ENCODE results near the gene TRAK1. TPM values are rescaled to one million over a fixed set of nuclear protein-coding genes. Genes with fewer than 3 reads are reported as not detected.

The TRAK1 gene
- total RNA-seq, 1 donor from 2014 or later: 41.7 TPM

- H3K4me3 ChIP-seq (ENCODE audit: low read depth, low read length): no peak overlapping the region
- no peaks in the 10 kb centered on the region for H3K27me3 ChIP-seq (ENCODE audit: control insufficient read depth, insufficient read depth, low read length)
- no peak for DNase-seq (ENCODE audit: low read depth)
- H3K36me3 ChIP-seq (ENCODE audit: control insufficient read depth, insufficient read depth, low read length): no peaks in the 10 kb centered on the region
- no peak for TF ChIP-seq CTCF (IDR thresholded peaks at IDR 0.05; ENCODE audit: insufficient read depth, low read length, poor library complexity, severe bottlenecking)
These were observed 165.1 kb downstream of the TRAK1 start for GRCh38 chr3:42256135-42256819.

GRCh38 chr3:42257007-42257406 is 165.8 kb downstream of the TRAK1 start:
- peaks cover 2% of the 10 kb centered on the region for H3K27me3 ChIP-seq (ENCODE audit: control insufficient read depth, insufficient read depth, low read length)
- no peak for DNase-seq (ENCODE audit: low read depth)
- H3K4me3 ChIP-seq (ENCODE audit: low read depth, low read length): no peak overlapping the region
- TF ChIP-seq CTCF (IDR thresholded peaks at IDR 0.05; ENCODE audit: insufficient read depth, low read length, poor library complexity, severe bottlenecking): no peak
- H3K36me3 ChIP-seq (ENCODE audit: control insufficient read depth, insufficient read depth, low read length): no peaks in the 10 kb centered on the region

GRCh38 chr3:42262525-42262924 is 171.4 kb downstream of the TRAK1 start:
- no peak for TF ChIP-seq CTCF (IDR thresholded peaks at IDR 0.05; ENCODE audit: insufficient read depth, low read length, poor library complexity, severe bottlenecking)
- no peaks in the 10 kb centered on the region for H3K36me3 ChIP-seq (ENCODE audit: control insufficient read depth, insufficient read depth, low read length)
- DNase-seq (ENCODE audit: low read depth): no peak
- H3K4me3 ChIP-seq (ENCODE audit: low read depth, low read length): no peak overlapping the region
- H3K27me3 ChIP-seq (ENCODE audit: control insufficient read depth, insufficient read depth, low read length): peaks cover 34% of the 10 kb centered on the region

GRCh38 chr3:42263354-42264346 is 172.5 kb downstream of the TRAK1 start:
- H3K36me3 ChIP-seq (ENCODE audit: control insufficient read depth, insufficient read depth, low read length): no peaks in the 10 kb centered on the region
- DNase-seq (ENCODE audit: low read depth): no peak
- TF ChIP-seq CTCF (IDR thresholded peaks at IDR 0.05; ENCODE audit: insufficient read depth, low read length, poor library complexity, severe bottlenecking): no peak
- H3K27me3 ChIP-seq (ENCODE audit: control insufficient read depth, insufficient read depth, low read length): peaks cover 38% of the 10 kb centered on the region
- no peak overlapping the region for H3K4me3 ChIP-seq (ENCODE audit: low read depth, low read length)

GRCh38 chr3:42264399-42265058 is 173.4 kb downstream of the TRAK1 start:
- H3K4me3 ChIP-seq (ENCODE audit: low read depth, low read length): no peak overlapping the region

More at GRCh38 chr3:42264399-42265058, 173.4 kb downstream of the TRAK1 start:
- no peak for TF ChIP-seq CTCF (IDR thresholded peaks at IDR 0.05; ENCODE audit: insufficient read depth, low read length, poor library complexity, severe bottlenecking)
- no peaks in the 10 kb centered on the region for H3K36me3 ChIP-seq (ENCODE audit: control insufficient read depth, insufficient read depth, low read length)
- H3K27me3 ChIP-seq (ENCODE audit: control insufficient read depth, insufficient read depth, low read length): peaks cover 38% of the 10 kb centered on the region
- no peak for DNase-seq (ENCODE audit: low read depth)
